HG02642 (cell line): ENCODE data around the gene KLHL40.

Source experiments
- ATAC-seq: cut with Tn5 transposase; IDR thresholded peaks from one replicate; pipeline ENCODE4 v1.9.1; 2021; ENCODE audit warnings: mild to moderate bottlenecking; ENCODE audit not compliant: unreplicated experiment, poor library complexity

KLHL40 gene

GRCh38 chr3:42701371-42702065, 16.2 kb downstream of the KLHL40 start:
- ATAC-seq, result no peak

- ATAC-seq, result no peak
These were observed 17.0 kb downstream of the KLHL40 start, which contains the start of gene HHATL for GRCh38 chr3:42702066-42702951. Gene HHATL, minus strand, starts transcription at chr3:42702798. Its CDS starts 1,972 bp downstream, at chr3:42700826.

- no peak for ATAC-seq
These were observed 17.8 kb downstream of the KLHL40 start for GRCh38 chr3:42702982-42703694.

- ATAC-seq, result no peak
These were observed 18.3 kb downstream of the KLHL40 start for GRCh38 chr3:42703695-42704025.

- no peak for ATAC-seq
These were observed 19.0 kb downstream of the KLHL40 start for GRCh38 chr3:42704136-42704841.

- ATAC-seq, result no peak
These were observed 19.9 kb downstream of the KLHL40 start for GRCh38 chr3:42705058-42705767.

GRCh38 chr3:42705962-42706585, 20.7 kb downstream of the KLHL40 start:
- ATAC-seq, result no peak

GRCh38 chr3:42706721-42707619, 21.6 kb downstream of the KLHL40 start:
- ATAC-seq, result no peak

- no peak for ATAC-seq
These were observed 22.5 kb downstream of the KLHL40 start for GRCh38 chr3:42707620-42708355.

GRCh38 chr3:42708611-42709151, 23.3 kb downstream of the KLHL40 start:
- ATAC-seq, result no peak

GRCh38 chr3:42709621-42710020, 24.3 kb downstream of the KLHL40 start:
- ATAC-seq, result no peak

- no peak for ATAC-seq
These were observed 25.1 kb downstream of the KLHL40 start for GRCh38 chr3:42710323-42711021.

GRCh38 chr3:42711491-42712343, 26.4 kb downstream of the KLHL40 start:
- ATAC-seq, result no peak

- no peak for ATAC-seq
These were observed 27.0 kb downstream of the KLHL40 start for GRCh38 chr3:42712344-42712648.

- ATAC-seq, result no peak
These were observed 27.5 kb downstream of the KLHL40 start for GRCh38 chr3:42712688-42713372.

- no peak for ATAC-seq
These were observed 28.4 kb downstream of the KLHL40 start for GRCh38 chr3:42713747-42714146.
